Measurements from ENCODE around the gene TRAF3IP1.

DNA sequence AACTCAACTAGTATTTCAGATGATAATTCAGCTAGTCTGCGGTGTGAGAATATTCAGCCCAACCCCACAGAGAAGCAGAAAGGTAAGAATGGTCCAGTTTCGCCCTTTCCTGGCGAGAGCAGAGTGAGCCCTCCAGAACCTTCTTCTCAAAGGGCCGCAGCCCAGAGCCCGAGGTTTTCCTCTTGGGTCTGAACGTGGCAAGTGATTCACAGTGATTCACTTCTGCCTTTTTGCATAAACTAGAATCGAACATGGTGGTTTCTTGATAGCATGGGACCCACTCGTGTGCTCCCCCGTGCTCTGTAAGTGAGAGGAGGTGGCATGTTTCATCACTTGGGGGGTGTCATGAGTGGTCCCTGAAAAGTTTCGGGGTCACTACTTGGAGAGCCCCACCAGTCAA lies 24.2 kb downstream of the TRAF3IP1 start:
- TF ChIP-seq POLR2A (IDR thresholded peaks at IDR 0.05) (no peak), POLR2AphosphoS5 (IDR thresholded peaks at IDR 0.05) (no peak)
- TF ChIP-seq, protein P1, sequence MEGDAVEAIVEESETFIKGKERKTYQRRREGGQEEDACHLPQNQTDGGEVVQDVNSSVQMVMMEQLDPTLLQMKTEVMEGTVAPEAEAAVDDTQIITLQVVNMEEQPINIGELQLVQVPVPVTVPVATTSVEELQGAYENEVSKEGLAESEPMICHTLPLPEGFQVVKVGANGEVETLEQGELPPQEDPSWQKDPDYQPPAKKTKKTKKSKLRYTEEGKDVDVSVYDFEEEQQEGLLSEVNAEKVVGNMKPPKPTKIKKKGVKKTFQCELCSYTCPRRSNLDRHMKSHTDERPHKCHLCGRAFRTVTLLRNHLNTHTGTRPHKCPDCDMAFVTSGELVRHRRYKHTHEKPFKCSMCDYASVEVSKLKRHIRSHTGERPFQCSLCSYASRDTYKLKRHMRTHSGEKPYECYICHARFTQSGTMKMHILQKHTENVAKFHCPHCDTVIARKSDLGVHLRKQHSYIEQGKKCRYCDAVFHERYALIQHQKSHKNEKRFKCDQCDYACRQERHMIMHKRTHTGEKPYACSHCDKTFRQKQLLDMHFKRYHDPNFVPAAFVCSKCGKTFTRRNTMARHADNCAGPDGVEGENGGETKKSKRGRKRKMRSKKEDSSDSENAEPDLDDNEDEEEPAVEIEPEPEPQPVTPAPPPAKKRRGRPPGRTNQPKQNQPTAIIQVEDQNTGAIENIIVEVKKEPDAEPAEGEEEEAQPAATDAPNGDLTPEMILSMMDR (IDR thresholded peaks at IDR 0.05): no peak
